HG03097 (cell line): ENCODE data around the gene HNRNPA2B1.
"Not testable (repeated sequence)": the region's sequence is repeated elsewhere in the genome, so short reads cannot be mapped to it uniquely, and the experiment has no call there.

ENCODE experiments used
- ATAC-seq: cut with Tn5 transposase; IDR thresholded peaks from one replicate; pipeline ENCODE4 v1.9.1; 2021; ENCODE audit not compliant: unreplicated experiment, low FRiP score

The HNRNPA2B1 gene

DNA sequence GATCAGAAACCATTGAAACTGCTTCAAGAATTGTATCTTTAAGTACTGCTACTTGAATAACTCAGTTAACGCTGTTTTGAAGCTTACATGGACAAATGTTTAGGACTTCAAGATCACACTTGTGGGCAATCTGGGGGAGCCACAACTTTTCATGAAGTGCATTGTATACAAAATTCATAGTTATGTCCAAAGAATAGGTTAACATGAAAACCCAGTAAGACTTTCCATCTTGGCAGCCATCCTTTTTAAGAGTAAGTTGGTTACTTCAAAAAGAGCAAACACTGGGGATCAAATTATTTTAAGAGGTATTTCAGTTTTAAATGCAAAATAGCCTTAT lies 14.7 kb downstream of the HNRNPA2B1 start:
- ATAC-seq = no peak

GRCh38 chr7:26185131-26185843 lies 15.3 kb downstream of the HNRNPA2B1 start:
- ATAC-seq = no peak

DNA sequence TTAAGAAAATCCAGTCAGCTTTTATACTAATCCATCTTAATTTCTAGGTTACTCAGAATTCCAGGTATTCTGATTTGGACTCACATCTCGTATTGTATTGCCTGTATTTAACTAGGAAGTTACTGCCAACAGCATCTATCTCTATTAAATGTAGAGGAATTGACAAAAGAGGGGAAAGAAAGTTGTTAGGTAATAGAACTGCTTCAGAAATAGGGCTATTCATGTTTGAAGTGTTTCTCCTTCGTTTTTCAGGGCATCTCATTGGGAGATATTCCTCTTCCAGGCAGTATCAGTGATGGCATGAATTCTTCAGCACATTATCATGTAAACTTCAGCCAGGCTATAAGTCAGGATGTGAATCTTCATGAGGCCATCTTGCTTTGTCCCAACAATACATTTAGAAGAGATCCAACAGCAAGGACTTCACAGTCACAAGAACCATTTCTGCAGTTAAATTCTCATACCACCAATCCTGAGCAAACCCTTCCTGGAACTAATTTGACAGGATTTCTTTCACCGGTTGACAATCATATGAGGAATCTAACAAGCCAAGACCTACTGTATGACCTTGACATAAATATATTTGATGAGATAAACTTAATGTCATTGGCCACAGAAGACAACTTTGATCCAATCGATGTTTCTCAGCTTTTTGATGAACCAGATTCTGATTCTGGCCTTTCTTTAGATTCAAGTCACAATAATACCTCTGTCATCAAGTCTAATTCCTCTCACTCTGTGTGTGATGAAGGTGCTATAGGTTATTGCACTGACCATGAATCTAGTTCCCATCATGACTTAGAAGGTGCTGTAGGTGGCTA lies 16.1 kb downstream of the HNRNPA2B1 start:
- not testable (repeated sequence) for ATAC-seq

DNA sequence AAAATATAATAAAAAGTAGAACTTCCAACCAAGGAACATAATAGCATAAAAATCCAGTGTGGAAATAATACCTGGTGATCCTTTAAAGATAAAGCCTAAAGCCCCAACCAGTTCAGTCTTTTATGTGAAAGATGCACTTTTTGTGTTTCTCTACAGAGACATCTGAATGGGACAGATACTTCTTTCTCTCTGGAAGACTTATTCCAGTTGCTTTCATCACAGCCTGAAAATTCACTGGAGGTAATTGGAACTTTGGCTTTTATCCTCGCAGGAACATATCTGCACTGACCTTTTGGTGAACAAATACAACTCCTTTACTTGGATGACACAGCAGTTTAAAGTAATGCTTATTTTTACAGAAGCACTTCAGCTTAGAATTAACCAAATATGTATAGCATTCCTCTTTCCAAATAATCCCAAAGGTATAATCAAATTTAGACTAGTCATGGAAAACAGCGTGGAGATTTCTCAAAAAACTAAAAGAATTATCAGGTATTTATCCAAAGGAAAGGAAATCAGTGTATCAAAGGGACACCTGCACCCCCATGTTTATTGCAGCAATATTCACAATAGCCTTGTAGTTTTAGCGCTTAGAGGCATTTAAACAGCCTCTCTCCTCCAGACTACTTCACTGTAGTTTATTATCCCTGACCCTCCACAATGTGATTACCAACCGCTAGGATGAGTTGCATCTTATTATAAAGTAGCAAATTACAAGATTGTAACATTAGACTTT lies 16.8 kb downstream of the HNRNPA2B1 start:
- ATAC-seq = no peak

DNA sequence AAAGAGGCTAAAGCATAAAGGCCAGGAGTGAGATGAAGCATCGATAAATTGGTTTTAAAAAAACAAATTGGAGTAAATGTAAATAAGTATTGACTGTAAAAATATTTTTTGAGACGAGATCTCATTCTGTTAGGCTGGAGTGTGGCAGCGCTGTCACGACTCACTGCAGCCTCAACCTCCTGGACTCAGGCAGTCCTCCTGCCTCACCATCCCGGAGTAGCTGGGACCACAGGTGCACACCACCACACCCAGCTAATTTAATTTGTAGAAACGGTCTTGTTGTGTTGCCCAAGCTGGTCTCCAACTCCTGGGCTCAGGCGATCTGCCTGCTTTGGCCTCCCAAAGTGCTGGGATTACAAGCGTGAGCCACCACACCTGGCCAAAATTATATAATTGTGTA lies 17.8 kb downstream of the HNRNPA2B1 start:
- no peak for ATAC-seq

DNA sequence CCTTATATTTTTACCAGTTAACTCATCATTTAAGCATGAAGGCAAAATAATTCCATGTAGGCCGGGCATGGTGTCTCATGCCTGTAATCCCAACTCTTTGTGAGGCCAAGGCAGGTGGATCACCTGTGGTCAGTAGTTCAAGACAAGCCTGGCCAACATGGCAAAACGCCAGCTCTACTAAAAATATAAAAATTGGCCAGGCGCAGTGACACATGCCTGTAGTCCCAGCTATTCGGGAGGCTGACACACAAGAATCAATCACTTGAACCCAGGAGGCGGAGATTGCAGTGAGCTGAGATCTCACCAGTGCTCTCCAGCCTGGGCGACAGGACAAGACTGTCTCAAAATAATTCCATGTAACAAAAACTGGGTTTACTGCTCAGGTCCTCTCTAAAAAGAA lies 18.3 kb downstream of the HNRNPA2B1 start:
- no peak for ATAC-seq

- no peak for ATAC-seq
These were observed 18.9 kb downstream of the HNRNPA2B1 start for GRCh38 chr7:26181474-26182227.

GRCh38 chr7:26180792-26181198 lies 19.8 kb downstream of the HNRNPA2B1 start:
- ATAC-seq = no peak

- no peak for ATAC-seq
These were observed 20.6 kb downstream of the HNRNPA2B1 start for GRCh38 chr7:26179826-26180497.

DNA sequence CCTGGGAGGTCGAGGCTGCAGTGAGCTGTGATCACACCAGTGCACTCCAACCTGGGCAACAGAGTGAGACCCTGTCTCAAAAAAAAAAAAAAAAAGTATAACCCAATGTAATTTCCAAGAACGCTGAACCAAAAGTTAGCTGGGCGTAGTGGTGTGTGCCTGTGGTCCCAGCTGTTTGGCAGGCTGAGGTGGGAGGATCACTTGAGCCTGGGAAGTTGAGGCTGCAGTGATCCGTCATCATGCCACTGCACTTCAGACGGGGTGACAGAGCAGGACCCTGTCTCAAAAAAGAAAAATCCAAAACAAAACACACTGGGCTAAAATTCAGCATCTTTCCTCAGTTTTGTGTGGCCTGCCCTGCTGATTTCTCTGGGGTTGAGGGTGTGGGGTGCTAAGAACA lies 21.1 kb downstream of the HNRNPA2B1 start:
- no peak for ATAC-seq

DNA sequence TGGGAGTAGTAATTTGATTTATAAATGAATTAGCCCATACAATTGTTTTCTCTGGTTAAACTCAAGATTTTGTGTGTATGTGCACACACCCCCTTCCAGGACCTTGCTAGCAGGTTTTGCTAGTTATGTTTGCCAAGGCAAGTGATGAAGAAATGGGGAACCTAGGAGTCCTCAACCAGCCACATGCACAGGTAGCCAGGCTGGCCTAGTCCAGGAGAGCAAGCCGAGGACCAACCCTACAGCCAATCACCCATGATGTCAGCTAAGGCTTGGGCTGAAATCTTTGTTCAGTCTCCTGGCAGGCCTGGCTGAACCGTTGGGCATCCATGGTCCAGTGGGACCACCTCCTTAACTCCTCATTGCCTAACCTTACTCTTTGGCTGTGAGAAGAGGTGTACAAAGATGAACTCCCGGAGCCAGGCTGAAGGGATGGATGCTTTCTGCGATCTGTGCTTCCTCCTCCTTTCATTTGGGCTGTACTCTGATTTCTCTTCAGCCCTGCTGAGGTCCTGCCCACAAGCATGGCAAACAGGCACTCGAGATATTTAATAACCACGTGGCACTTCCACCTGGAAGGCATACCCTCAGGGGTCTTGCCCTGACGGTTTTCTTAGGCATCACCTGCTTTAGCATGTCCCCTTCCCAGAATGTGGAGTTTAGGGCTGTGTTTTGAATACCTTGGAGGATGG lies 22.1 kb downstream of the HNRNPA2B1 start:
- no peak for ATAC-seq

DNA sequence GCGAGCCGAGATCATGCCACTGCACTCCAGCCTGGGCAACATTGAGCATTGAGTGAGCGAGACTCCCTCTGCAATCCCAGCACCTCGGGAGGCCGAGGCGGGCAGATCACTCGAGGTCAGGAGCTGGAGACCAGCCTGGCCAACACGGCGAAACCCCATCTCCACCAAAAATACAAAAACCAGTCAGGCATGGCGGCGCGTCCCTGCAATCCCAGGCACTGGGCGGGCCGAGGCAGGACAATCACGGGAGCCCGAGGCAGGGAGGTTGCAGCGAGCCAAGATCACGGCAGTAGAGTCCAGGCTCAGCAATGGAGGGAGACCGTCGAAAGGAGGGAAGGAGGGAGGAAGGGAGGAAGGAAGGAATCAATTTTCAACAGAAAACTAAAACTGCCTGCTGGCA lies 23.3 kb downstream of the HNRNPA2B1 start:
- ATAC-seq = not testable (repeated sequence)

DNA sequence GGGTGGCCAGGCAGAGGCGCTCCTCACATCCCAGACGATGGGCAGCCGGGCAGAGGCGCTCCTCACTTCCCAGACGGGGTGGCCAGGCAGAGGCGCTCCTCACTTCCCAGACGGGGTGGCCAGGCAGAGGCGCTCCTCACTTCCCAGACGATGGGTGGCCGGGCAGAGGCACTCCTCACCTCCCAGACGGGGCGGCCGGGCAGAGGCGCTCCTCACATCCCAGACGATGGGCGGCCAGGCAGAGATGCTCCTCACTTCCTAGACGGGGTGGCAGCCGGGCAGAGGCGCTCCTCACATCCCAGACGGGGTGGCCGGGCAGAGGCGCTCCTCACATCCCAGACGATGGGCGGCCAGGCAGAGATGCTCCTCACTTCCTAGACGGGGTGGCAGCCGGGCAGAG lies 23.9 kb downstream of the HNRNPA2B1 start:
- ATAC-seq = not testable (repeated sequence)

- ATAC-seq = not testable (repeated sequence)
These were observed 24.6 kb downstream of the HNRNPA2B1 start for GRCh38 chr7:26175903-26176302.

DNA sequence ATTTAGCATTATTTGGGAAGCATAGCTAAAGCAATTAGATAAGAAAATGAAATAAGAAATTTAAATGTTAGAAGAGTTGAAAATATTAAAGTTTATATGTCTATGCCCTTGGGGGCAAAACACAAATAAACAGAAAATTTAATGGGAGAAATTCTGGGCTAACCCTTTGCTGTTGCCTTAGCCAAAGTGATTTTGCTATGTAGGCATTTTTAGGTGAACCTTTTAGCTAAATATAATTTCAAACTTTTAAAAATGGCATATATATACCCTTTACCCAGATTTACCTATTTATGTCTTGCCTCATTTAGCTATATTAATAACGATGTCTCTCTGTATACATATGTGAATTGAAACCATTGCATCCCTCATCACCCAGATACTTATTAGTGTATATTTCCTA lies 28.5 kb downstream of the HNRNPA2B1 start:
- ATAC-seq = no peak

GRCh38 chr7:26171601-26172000 lies 28.9 kb downstream of the HNRNPA2B1 start:
- ATAC-seq = no peak

- no peak for ATAC-seq
These were observed 29.9 kb downstream of the HNRNPA2B1 start for GRCh38 chr7:26170663-26171062.

- ATAC-seq = no peak
These were observed 31.3 kb downstream of the HNRNPA2B1 start for GRCh38 chr7:26169271-26169670.

DNA sequence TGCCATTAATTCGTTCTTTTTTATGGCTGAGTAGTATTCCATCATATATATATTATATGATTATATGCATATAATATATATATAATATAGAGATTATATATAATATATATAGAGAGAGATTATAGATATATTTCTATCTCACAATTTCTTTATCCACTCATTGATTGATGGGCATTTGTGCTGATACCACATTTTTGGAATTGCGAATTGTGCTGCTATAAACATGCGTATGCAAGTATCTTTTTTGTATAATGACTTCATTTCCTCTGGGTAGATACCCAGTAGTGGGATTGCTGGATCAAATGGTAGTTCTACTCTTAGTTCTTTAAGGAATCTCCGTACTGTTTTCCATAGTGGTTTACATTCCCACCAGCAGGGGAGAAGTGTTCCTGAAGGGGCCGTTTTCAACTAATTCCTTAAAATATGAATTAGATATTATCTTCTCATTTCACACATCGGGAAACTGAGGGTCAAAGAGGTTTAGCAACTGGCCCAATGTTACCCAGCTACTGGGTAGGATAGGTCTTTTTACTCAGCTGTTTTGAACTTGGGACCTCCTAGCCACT lies 32.0 kb downstream of the HNRNPA2B1 start:
- ATAC-seq = no peak
